Hematopoietic multipotent progenitor cell treated with erythropoietin and hydrocortisone succinate and interleukin-3 and kit ligand, for 4 days (in vitro differentiated cells): Measurements from ENCODE around the gene CENPB.

ENCODE experiments used
- DNase-seq: peaks from one replicate; pipeline ENCODE4 v3.0.0-alpha.2; 2015

Gene CENPB

DNA sequence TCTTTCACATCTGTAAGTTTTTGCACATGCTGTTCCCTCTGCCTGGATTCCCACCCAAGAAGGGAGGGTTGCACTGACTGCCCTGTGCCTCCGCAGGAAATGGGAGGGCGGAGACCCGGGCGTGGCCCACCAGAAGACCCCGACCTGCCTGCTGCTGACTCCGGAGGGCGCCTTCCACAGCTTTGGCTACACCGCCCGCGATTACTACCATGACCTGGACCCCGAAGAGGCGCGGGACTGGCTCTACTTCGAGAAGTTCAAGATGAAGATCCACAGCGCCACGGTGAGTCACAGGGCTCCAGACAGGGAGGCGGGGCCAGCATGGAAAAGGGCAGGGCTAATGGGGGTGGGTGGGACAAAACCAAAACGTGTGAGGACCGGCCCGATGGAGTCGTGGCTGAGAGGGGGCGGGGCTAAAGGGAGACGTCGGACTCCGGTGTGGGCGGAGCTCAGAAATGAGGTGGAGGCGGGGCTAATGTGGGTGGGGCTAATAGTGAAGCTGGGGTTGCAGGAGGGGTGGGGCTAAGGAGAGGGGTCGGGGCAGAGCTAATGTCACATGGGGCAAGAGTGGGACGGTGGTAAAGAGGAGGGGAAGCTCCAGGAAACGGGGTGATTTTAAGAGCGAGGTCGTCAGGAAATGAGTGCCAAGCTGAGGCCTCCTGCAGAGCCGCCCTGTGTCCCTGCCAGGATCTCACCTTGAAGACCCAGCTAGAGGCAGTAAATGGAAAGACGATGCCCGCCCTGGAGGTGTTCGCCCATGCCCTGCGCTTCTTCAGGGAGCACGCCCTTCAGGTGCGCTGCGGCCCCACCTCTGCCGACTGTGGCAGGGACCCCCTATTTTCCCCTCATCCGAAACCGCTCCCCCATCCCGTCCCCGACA lies 41.5 kb downstream of the CENPB start:
- peak; percentile 93 for DNase-seq

DNA sequence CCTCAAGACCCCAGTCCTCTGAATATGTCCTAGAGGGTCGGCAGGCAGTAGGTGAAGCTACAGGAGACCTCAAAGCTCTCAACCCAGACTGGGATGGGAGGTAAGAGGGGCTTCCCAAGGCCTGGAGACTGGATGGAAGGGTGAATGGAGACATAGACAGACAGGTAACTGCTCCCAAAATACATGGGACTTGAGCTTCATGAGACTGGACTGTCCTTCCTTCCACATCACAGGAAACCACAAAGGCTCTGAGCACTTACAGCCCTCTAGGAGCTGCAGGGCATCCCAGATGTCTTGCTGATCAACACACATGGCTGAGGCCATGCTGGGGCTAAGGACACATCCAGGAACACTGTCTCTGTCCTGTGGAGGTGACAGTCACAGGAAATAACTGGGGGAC lies 42.5 kb downstream of the CENPB start:
- DNase-seq = no peak

DNA sequence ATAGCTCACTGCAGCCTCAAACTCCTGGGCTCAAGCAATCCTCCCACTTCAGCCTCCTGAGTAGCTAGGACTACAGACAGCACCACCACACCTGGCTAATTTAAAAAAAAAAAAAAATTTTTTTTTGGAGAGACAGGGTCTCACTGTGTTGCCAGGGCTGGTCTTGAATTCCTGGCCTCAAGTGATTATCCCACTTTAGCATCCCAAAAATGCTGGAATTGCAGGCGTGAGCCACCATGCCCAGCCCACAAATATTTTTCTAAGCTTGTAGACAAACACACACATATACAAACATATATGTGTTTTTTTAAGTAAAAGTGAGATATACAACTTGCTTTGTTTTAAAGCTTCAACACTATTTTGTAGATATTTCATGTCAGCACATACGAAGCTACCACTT lies 43.3 kb downstream of the CENPB start:
- DNase-seq = no peak

DNA sequence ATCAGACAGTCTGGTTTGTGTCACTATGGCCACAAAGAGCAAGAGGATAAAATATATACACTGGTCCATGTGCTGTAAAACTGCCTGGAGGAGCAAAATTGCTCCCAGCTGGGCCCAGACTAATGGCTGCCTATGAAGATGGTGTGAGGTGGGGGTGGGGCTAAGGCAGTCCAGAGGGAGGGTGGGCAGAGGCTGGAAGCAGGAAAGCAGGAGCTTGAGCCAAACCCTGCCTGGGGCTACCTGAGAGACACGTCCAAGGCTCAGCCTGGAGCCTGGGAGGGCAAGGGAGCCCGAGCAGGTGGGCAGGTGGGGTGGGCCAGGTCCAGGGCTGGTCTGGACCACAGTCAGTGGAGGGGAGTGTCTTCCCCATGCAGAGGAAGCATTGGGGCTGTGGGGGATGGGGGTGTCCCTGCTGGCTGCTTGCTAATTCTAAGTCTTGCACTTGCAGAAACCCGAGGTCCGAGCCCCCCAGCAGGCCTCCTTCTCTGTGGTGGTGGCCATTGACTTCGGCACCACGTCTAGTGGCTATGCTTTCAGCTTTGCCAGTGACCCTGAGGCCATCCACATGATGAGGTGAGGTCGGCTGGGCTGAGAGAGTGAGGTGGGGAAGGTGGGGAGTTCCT lies 44.6 kb downstream of the CENPB start:
- DNase-seq = no peak

DNA sequence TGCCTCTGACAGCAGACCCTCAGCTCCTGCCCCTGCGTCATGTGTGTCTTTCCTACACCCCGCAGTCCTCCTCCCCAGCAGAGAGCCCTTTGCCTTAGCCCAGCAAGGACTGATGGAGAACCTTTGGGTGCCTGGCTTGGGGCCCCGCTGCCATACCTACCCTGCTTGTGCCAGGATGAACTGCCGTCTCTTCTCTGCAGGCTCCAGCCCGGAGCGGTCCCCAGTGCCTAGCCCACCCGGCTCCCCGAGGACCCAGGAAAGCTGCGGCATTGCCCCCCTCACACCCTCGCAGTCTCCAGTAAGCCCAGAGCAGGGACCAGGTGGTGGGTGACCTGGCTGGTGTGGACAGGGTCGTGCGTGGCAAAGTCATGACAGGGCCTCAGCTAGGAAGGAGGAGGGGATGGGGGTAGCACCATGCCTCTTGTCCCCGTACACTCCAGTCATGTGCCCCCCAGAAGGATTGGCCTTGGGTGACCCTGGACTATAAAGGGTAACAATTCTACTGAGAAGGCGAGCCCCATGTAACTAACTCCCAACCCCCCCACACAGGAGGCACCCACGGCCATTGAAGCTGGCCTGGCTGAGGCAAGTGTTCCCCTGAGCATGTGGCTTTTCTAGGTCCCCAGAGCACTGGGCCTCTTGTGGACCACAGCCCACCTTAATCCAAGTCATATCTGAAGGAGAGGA lies 45.8 kb downstream of the CENPB start:
- no peak for DNase-seq

DNA sequence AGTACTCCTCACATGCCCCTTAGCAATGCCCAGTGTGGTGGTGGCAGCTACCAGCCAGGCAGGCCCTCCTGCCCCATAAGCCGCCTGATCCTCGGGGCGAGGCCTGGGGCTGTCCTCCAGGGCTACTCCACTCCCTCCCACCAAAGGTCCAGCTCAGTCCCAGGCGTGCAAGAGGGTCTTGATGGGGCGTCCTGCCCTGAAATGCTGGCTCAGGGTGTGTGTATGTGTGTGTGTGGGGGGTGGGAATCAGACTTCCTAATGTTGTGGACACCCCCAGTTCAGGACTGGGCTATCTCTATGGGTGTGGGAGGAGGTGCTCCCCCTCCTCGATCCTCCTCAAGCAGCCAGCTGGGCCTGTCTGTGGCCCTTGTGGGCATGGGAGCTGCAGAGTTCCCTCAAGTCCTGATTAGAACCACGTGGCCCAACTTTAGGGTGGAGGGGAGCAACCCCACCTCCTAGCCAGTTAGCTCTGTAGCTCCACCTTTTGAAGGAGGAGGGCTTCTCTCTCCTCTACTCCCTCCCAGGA lies 46.6 kb downstream of the CENPB start:
- peak; percentile 59 for DNase-seq

DNA sequence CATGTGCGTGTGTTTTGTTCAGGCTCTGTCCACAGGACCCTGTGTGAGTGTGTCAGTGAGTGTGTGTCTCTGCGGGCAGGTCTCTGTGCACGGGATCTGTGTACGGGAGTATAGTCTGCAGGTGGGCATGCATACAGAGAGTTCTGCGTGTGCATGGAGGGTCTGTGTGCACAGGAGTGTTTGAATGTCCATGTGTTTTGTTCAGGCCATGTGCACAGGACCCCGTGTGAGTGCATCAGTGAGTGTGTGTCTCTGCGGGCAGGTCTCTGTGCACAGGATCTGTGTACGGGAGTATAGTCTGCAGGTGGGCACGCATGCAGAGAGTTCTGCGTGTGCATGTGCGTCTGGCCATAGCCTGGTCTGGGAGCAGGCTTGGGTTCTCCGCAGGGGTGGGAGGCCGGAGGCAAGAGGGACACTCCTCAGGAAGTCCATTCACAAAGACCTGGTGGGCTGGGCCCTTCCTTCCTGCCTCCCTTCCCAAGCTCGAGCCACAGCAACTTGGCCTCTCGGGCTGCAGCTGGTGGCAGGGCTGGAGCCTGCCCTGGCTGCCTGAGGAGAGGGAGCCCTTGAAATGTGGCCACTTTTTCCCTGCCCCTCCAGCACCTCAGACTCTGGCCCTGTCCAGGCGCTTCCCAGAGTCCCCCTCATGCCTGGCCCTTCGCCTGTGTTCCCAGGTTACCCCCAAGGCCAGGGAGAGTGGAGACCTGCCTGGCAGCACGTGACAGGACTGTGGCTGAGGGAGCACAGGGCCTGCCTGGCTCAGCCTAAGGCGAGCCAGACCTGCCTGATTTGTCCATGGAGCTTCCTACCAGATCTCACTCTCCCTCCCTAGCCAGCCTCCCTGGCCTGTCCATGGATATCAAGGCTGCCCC lies 47.2 kb downstream of the CENPB start:
- DNase-seq = no peak

DNA sequence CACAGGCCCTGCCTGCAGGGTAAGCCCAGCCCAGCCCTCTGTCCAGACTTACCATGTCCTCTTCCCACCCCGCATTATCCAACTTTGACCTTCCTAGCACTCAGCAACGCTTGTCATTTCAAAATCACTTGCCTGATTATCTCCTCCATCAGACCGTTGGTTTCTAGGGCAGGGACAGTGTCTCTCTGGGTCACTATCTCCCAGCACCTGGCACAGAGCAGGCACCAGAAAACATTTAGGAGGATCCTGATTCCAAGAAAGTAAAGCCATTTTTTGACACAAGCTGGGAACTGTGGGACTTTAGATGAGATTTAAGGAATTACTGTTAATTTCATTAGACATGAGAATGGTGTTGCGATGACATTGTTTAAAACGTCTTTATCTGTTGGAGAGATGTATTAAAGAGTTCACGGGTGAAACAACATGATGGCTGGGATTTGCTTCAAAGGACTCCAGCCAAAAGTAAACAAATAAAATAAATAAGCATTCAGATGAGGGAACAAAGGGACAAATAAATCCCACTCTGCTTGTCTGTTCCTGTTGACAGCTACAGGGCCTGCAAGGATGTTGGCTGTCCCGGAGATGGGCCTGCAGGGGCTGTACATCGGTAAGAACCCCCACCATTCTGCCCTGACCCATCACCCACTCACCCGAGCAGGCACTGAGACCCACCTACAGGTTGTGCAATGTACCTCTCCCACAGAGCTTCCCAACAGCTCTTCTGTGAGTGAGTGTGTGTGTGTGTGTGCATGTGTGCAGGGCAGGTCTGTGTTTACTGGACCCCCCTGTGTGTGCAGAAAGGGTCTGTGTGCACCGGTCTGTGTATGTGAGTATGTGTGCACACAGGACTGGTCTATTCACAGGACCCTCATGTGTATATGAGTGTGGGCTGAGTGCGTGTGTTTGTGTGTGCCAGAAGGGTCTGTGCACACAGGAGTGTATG lies 48.2 kb downstream of the CENPB start:
- peak; percentile 33 for DNase-seq

DNA sequence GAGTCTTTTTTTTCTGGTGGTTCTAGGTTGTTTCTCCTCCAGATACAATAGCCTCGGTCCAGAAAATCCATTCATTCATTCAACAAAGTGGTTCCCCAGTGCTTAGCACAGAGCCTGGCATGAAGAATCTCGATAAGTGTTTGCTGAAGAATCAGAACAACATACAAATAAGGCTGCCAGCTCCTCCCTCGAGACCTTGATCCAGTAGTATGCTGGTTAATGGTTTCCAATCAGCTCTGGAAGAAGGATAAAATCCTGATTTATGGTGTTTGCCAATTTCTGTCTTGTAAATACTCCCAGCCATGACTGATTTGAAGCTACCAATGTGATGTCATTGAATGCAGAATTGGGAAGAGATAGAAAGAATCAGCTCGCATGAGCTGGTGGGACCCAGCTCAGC lies 50.8 kb downstream of the CENPB start:
- no peak for DNase-seq

DNA sequence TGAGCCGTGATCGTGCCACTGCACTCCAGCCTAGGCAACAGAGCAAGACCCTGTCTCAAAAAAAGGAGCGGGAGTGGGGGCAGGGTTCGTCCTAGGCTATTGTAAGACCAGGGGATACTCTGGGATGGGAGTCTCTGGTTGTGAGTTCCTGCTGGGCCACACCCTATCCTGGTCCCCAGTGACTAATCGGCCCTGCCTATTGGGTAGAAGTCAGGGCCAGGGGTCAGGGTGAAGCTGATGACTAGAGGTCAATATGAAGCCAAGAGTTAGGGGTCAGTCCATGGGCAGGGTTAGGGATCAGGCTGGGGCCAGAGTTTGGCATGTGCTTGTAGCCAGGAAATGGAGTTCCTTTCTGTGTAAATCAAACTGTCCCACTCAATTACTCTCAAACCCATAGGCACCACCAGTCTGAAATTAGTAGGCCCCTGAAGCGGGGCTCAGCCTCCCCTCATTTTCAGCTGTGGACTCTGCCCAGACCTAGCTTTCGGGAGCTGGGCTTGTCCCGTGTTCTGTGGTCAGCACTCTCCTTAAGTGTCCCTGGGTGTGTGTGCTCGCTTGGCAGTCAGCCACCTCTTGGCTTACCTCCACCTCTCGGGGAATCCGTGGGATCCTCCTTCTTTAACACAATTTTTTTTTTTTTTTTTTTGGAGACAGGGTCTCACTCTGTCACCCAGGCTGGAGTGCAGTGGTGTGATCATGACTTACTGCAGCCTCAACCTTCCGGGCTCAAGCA lies 52.3 kb downstream of the CENPB start:
- DNase-seq = no peak
